Immature natural killer cell (primary cell): ENCODE results near the gene DOCK3. TPM values are rescaled to one million over a fixed set of nuclear protein-coding genes. Genes with fewer than 3 reads are reported as not detected.
A peak's percentile ranks its signal among the peaks of the same experiment; 100 is the strongest.
"Not testable (repeated sequence)": the region's sequence is repeated elsewhere in the genome, so short reads cannot be mapped to it uniquely, and the experiment has no call there.

ENCODE experiments used
- DNase-seq, 3 donors: peaks; one replicate each; pipeline ENCODE4 v3.0.0; 2022; ENCODE audit warnings: mixed read lengths in 1 of 3
- H3K27ac Mint-ChIP-seq, 6 donors: one replicate each; pipeline ENCODE4 v1.8.0; 2020; ENCODE audit warnings: mixed read lengths in 6 of 6, mild to moderate bottlenecking in 5 of 6, inconsistent platforms in 4 of 6, moderate library complexity in 3 of 6
- H3K27me3 Mint-ChIP-seq, 3 donors: one replicate each; pipeline ENCODE4 v1.8.0; 2020 to 2021; ENCODE audit warnings: low read depth in 3 of 3, mild to moderate bottlenecking in 3 of 3, mixed read lengths in 3 of 3, moderate library complexity in 3 of 3, inconsistent platforms in 1 of 3
- H3K36me3 Mint-ChIP-seq, 3 donors: one replicate each; pipeline ENCODE4 v1.8.0; 2020; ENCODE audit warnings: mixed read lengths in 3 of 3, inconsistent platforms in 2 of 3, mild to moderate bottlenecking in 2 of 3
- H3K4me1 Mint-ChIP-seq, 2 donors: one replicate each; pipeline ENCODE4 v1.8.0; 2020; ENCODE audit warnings: inconsistent platforms in 2 of 2, mild to moderate bottlenecking in 2 of 2, mixed read lengths in 2 of 2, moderate library complexity in 1 of 2
- H3K4me3 Mint-ChIP-seq, 5 donors: one replicate each; pipeline ENCODE4 v1.8.0; 2020; ENCODE audit warnings: mild to moderate bottlenecking in 5 of 5, mixed read lengths in 5 of 5, inconsistent platforms in 3 of 5, moderate library complexity in 3 of 5
- H3K9me3 Mint-ChIP-seq, 6 donors: one replicate each; pipeline ENCODE4 v1.8.0; 2020; ENCODE audit warnings: mild to moderate bottlenecking in 6 of 6, mixed read lengths in 6 of 6, inconsistent platforms in 4 of 6, moderate library complexity in 3 of 6
- polyA plus RNA-seq, 3 donors: library from polyadenylated mRNA; unstranded; fragments of 300-500 nt; fragmentation: Illumina TruSeq; gene quantifications; one replicate each; pipeline ENCODE4 v1.2.3, GENCODE V29; 2021

The DOCK3 gene
- polyA plus RNA-seq, 3 donors from 2014 or later, result 0.06 to 0.08 TPM; not detected in 1

DNA sequence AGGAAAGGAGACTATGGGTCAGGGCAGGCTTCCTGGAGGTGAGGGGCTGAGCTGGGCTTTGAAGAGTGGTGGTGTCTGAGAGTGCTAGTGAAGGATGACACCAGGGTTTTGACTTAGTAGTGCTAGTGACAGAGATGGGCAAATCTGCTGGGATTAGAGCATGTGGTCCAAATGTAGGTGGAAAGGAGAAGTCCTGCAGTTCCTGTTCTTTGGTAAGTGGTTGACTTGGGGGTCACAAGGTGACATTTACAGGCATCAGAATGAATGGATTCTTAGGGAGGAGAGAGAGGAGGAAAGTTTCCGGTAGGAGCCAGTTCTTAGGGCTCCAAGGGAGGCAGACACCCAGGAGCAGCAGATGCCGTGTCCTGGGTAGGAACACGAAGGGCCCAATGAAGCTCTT is 796 bp upstream of the DOCK3 start:
- Mint-ChIP-seq H3K36me3 (peaks cover 0 to 4% (median 0%) of the 10 kb centered on the region in 3 donors), H3K27me3 (peaks cover 9 to 13% (median 13%) of the 10 kb centered on the region in 3 donors), H3K4me1 (peaks cover 5 to 11% of the 10 kb centered on the region in 2 donors), H3K9me3 (no peaks in the 10 kb centered on the region), H3K4me3 (peak overlapping the region; percentile 71 to 83 (median 75)), H3K27ac (peak overlapping the region in 3 of 6 donors; percentile 11 to 26 (median 15))
- DNase-seq, result no peak

DNA sequence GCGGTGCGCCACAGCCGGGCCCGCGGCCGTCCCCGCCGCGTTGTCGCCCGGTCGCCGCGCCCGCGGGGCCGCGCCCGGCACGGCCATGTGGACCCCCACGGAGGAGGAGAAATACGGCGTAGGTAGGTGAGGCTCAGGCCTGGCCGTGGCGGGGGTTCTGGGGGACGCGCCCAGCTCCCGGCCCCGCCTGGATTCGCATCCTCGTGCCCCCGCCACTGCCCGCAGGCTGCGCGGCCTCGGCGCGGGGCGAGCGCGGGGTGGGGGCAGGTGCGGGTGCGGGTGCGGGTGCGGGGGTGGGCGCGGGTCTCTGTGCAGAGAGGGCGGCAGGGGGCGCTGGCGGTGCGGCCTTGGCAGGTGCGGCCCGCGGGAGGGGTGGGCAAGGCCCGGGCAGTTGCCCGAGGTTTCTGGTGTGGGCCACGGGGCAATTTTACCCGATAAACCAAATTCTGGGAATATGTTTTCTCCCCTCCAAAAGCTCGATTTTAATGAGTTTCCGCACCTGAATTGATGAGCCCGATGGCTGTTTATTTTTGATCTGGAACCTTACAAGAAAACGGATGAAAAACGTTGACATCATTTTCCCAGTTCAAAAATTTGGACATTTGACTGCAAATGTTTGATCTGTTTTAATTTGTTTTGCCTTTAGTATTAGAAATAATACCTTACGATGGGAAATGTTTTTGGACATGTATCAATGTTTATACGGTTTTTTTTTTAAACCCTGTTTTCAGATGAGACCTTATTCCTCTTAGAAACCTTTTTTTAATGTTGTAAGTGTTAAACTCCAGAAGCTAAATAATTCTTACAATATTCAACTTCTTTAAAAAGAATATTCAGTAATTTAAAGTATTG is 678 bp downstream of the DOCK3 start:
- Mint-ChIP-seq H3K9me3 (no peaks in the 10 kb centered on the region), H3K27me3 (peaks cover 10 to 15% (median 15%) of the 10 kb centered on the region in 3 donors), H3K4me3 (peak overlapping the region; percentile 77 to 86 (median 83)), H3K4me1 (peaks cover 5 to 11% of the 10 kb centered on the region in 2 donors), H3K36me3 (peaks cover 0 to 2% (median 0%) of the 10 kb centered on the region in 3 donors), H3K27ac (no peak overlapping the region)
- DNase-seq, result peak; percentile 28 to 38 (median 33)

DNA sequence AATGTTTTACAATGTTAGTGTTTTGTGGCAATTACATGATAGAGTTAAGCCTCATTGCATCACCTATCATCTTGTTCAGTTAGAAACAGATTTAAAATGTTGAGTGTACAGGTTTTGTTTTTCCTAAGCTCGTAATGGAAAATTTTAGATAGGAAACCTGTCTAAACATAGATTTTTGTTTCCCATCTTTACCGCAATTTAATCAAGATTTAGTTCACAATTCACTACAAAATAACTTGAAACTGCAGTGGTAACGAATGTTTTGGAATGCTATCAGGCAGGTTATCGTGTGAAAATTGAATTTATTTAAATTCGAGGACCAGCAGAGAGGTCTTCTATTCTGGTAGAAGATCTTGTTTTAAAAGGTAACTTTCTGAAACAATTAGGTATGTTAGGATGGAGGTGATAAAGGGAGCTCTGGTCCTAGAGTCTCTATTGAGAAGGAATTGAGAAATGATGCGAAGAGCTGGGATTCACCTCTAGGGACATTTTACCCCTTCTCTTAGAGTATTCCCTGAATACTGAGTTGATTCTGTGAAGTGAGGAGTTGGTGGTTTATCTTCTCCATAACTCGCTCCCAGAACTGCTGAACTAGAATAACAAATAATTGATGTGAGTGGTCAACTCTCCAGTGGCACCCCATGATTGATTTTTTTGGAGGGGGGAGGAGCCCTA is 1.4 kb downstream of the DOCK3 start:
- Mint-ChIP-seq H3K4me3 (peak overlapping the region in 4 of 5 donors; percentile 40 to 83 (median 62)), H3K36me3 (peaks cover 0 to 3% (median 0%) of the 10 kb centered on the region in 3 donors), H3K4me1 (peaks cover 5 to 11% of the 10 kb centered on the region in 2 donors), H3K27me3 (peaks cover 7 to 15% (median 15%) of the 10 kb centered on the region in 3 donors), H3K27ac (no peak overlapping the region), H3K9me3 (no peaks in the 10 kb centered on the region)
- no peak for DNase-seq

DNA sequence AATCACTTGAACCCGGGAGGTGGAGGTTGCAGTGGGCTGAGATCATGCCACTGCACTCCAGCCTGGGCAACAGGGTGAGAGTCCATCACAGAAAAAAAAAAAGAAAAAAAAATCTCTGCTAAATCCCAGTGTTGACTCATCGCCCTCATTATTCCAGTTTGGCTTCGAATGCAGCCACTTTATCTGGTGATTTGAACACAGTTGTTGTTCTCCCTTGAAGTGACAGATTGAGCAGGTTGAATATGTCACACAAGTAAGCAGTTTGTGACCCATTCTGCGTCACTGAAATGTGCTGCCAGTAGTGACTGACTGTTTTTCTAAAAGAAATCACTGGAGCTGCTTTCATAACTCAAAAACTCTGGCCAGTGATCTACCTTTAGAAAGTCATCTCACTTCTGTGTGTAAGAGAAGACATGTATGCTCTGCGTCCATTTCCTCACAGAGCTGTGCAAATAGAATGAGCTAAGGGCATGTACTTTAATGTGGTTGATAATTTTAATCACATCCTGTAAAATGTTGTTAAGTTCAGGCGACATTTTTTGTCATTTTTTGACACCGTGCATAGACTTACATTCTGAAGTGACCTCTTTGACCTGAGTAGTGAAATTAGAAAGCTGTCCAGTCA is 12.5 kb downstream of the DOCK3 start:
- no peaks in the 10 kb centered on the region for H3K36me3 Mint-ChIP-seq
- DNase-seq, result no peak
- H3K27me3 Mint-ChIP-seq, result peaks cover 0 to 6% (median 3%) of the 10 kb centered on the region in 3 donors
- H3K9me3 Mint-ChIP-seq, result no peaks in the 10 kb centered on the region
- no peak overlapping the region for H3K27ac Mint-ChIP-seq
- no peaks in the 10 kb centered on the region for H3K4me1 Mint-ChIP-seq
- H3K4me3 Mint-ChIP-seq, result no peak overlapping the region

DNA sequence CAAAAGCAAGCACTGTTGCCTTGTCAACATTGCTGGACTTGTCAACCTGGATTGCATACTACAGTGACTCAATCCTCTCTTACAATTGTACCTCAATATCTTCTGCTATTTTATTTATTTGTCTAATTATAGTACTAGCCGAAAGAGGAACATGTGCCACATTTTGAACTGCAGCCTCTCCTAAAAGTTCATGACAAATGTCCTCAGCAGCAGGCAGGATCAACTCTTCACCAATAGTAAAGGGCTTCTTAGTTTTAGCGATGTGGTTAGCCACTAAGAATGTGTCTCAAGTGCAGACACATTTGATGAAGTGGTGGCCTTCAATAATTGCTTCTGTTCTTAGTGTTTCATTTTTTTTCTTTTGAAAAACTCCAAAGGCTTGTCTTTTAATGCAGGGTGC is 13.2 kb downstream of the DOCK3 start:
- Mint-ChIP-seq H3K9me3 (no peaks in the 10 kb centered on the region), H3K27ac (no peak overlapping the region), H3K36me3 (no peaks in the 10 kb centered on the region)

DNA sequence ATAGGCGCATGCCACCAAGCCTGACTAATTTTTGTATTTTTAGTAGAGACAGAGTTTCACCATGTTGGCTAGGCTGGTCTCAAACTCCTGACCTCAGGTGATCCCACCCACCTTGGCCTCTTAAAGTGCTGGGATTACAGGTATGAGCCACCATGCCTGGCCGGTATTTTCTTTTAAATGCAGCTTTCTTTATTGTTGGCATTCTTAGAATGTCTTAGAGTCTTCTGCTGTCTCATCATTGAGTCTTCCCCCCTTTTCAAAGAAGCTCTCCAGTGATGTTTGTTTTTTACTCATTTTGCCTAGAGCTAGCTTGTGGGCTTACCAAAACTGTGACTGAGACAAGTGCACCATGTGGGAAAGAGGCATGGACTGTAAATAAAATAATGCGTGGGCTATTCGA is 13.9 kb downstream of the DOCK3 start:
- H3K4me1 Mint-ChIP-seq, H3K4me3 Mint-ChIP-seq, H3K36me3 Mint-ChIP-seq, H3K9me3 Mint-ChIP-seq, H3K27ac Mint-ChIP-seq, DNase-seq, H3K27me3 Mint-ChIP-seq: not testable (repeated sequence)

More for the DNA sequence above, 13.2 kb downstream of the DOCK3 start:
- no peak for DNase-seq
- no peak overlapping the region for H3K4me3 Mint-ChIP-seq
- no peaks in the 10 kb centered on the region for H3K4me1 Mint-ChIP-seq
- peaks cover under 1 to 6% (median 5%) of the 10 kb centered on the region in 3 donors for H3K27me3 Mint-ChIP-seq

DNA sequence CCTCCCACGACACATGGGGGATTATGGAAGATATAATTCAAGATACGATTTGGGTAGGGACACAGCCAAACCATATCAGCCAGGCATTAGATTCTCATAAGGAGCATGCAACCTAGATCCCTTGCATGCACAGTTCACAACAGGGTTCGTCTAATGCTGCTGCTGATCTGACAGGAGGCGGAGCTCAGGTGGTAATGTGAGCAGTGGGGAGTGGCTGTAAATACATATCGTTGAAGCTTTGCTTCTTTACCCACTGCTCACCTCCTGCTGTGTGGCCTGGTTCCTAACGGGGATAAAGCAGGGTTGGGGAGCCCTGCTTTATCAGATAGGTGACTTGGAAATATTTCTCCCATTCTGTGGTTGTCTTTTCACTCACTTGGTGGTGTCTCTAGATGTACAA is 14.8 kb downstream of the DOCK3 start:
- no peak overlapping the region for H3K4me3 Mint-ChIP-seq
- H3K36me3 Mint-ChIP-seq, result no peaks in the 10 kb centered on the region
- H3K4me1 Mint-ChIP-seq, result no peaks in the 10 kb centered on the region
- no peaks in the 10 kb centered on the region for H3K9me3 Mint-ChIP-seq
- no peak for DNase-seq
- H3K27ac Mint-ChIP-seq, result no peak overlapping the region
- peaks cover 2 to 5% (median 2%) of the 10 kb centered on the region in 3 donors for H3K27me3 Mint-ChIP-seq

DNA sequence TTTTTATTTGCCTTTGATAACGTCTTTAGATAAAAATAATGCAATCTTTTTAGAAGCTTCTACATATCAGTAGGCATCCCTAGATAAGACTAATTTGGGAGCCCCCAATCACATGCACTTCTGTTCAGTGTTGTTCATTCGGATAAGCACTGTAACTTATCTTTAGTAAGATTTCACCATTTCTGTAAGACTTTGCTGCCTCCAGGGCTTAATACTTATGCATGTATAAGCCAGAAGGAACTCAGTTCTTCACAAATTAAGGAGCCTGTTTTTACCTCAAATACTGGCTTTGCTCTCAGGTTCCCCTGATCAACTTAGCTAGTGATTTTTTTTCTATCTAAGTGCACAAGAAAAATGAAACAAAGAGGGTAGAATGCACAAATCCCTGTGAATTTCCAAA is 20.3 kb downstream of the DOCK3 start:
- DNase-seq, result no peak
- H3K36me3 Mint-ChIP-seq, result no peaks in the 10 kb centered on the region
- H3K4me1 Mint-ChIP-seq, result no peaks in the 10 kb centered on the region
- no peak overlapping the region for H3K4me3 Mint-ChIP-seq
- no peak overlapping the region for H3K27ac Mint-ChIP-seq
- no peaks in the 10 kb centered on the region for H3K9me3 Mint-ChIP-seq
- H3K27me3 Mint-ChIP-seq, result peaks cover 0 to 2% (median 2%) of the 10 kb centered on the region in 3 donors

DNA sequence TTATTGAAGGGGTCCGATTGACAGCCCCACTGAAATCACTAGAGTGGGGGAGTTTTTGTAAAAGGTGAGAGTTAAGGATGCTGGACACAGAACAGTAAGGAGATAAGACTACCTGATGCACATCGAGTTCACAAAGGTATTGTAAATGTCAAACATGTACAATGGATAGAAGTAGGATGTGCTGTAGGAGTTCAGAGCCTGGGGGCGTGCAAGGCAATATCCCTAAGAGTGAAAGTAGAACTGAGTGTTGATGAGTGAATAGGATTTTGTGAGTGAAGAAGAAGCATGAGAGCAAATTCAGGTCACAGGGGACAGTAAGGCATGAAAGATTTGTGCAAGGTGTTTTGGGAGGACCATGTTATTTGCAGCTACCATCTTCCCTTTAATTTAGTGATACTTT is 21.5 kb downstream of the DOCK3 start:
- H3K9me3 Mint-ChIP-seq, result no peaks in the 10 kb centered on the region
- H3K36me3 Mint-ChIP-seq, result no peaks in the 10 kb centered on the region
- H3K27me3 Mint-ChIP-seq, result peaks cover 0 to 4% (median 2%) of the 10 kb centered on the region in 3 donors
- no peak for DNase-seq
- H3K27ac Mint-ChIP-seq, result no peak overlapping the region
- H3K4me1 Mint-ChIP-seq, result no peaks in the 10 kb centered on the region
- H3K4me3 Mint-ChIP-seq, result no peak overlapping the region

DNA sequence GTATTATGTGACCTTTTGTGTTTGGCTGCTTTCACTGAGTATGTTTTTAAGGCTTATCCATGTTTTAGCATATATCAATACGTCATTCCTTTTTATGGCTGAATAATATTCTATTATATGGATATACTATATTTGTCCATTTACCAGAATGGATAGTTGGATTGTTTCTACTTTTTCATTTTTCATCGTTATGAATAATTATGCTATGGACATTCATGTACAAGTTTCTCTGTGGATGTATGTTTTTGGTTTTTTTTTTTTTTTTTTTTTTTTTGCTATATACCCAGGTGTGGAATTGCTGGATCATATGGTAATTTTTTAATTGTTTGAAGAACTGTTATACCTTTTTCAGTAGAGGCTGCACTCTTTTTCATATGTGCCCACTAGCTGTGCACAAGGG is 23.5 kb downstream of the DOCK3 start:
- Mint-ChIP-seq H3K9me3 (no peaks in the 10 kb centered on the region), H3K4me1 (no peaks in the 10 kb centered on the region), H3K36me3 (no peaks in the 10 kb centered on the region), H3K4me3 (no peak overlapping the region), H3K27me3 (peaks cover 3 to 10% (median 3%) of the 10 kb centered on the region in 3 donors), H3K27ac (no peak overlapping the region)
- no peak for DNase-seq

DNA sequence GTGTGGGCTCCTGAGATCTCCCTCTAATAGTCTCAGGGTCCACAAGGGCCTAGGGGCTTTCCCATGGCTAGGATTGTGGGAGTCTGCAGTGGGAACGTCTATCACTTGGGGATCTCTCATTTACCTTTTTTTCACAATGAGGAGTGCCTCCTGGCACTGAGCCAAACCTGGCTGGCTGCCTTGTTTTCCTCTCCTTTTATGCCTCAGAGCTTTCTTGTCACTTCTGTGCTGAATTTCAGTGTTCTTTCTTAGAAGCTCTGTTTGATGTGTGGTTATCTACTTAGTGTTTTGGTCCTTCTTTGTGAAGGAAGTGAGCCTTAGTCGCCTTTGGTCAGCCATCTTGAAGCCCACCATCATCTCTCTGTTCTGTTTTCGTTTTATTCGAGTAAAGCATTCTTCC is 33.9 kb downstream of the DOCK3 start:
- Mint-ChIP-seq H3K9me3 (no peaks in the 10 kb centered on the region), H3K36me3 (peaks cover 0 to 8% (median 0%) of the 10 kb centered on the region in 3 donors), H3K4me3 (no peak overlapping the region), H3K4me1 (no peaks in the 10 kb centered on the region), H3K27ac (no peak overlapping the region), H3K27me3 (peaks cover 0 to 18% (median 5%) of the 10 kb centered on the region in 3 donors)
- DNase-seq, result no peak

DNA sequence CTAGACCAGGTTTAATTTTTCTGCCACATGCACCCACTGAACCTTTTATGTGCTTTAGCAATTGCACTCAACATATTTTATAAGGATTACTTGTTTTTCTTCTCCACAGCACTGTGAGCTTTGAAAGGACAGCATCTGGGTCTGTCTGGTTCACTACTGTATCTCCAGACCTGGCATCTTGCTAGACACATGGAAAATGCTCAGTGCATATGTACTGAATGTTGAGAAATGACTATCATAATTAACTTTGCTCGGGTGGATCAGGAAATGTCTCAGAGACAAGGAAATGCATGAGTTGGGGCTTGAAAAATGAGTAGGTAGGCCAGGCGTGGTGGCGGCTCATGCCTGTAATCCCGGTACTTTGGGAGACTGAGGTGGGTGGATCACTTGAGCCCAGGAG is 40.2 kb downstream of the DOCK3 start:
- H3K36me3 Mint-ChIP-seq, result no peaks in the 10 kb centered on the region
- H3K4me3 Mint-ChIP-seq, result no peak overlapping the region
- H3K27ac Mint-ChIP-seq, result no peak overlapping the region

DNA sequence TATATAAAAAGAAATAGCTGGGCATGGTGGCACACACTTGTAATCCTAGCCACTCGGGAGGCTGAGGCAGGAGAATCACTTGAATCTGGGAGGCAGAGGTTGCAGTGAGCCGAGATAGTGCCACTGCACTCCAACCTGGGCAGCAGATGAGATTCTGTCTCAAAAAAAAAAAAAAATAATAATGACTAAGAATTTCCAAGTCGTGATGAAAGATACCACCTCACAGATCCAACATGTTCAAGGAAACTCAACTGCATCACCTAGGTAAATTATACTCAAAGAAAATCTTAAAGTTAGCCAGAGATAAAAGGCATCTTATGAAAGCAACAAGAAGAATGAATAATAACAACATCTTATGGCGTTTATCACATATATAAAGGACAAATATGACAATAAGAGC is 50.1 kb downstream of the DOCK3 start:
- H3K9me3 Mint-ChIP-seq, result no peaks in the 10 kb centered on the region

More for the DNA sequence above, 40.2 kb downstream of the DOCK3 start:
- DNase-seq, result no peak
- H3K4me1 Mint-ChIP-seq, result no peaks in the 10 kb centered on the region
- H3K9me3 Mint-ChIP-seq, result no peaks in the 10 kb centered on the region
- H3K27me3 Mint-ChIP-seq, result peaks cover 0 to 9% (median 2%) of the 10 kb centered on the region in 3 donors

DNA sequence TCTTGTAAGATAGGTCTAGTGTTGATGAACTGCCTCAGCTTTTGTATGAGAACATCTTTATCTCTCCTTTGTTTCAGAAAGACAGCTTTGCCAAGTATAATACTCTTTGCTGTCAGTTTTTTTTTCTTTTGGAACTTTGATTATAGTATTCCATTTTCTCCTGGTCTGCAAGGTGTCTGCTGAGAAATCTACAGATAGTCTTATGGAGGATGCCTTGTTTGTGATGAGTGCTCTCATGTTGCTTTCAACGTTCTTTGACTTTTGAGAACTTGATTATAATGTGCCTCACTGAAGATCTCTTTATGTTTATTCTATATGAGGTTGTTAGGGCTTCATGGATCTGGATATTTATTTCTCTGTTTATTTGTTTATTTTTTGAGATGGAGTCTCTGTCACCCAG is 60.3 kb downstream of the DOCK3 start:
- Mint-ChIP-seq H3K4me1 (no peaks in the 10 kb centered on the region), H3K36me3 (peaks cover 0 to 4% (median 3%) of the 10 kb centered on the region in 3 donors), H3K4me3 (no peak overlapping the region), H3K27me3 (peaks cover 1 to 3% (median 2%) of the 10 kb centered on the region in 3 donors), H3K9me3 (peaks cover 0 to 13% (median 3%) of the 10 kb centered on the region in 6 donors), H3K27ac (no peak overlapping the region)
- no peak for DNase-seq

More for the DNA sequence above, 50.1 kb downstream of the DOCK3 start:
- Mint-ChIP-seq H3K36me3 (no peaks in the 10 kb centered on the region), H3K4me1 (no peaks in the 10 kb centered on the region), H3K27ac (no peak overlapping the region), H3K4me3 (no peak overlapping the region), H3K27me3 (peaks cover 0 to 8% (median 7%) of the 10 kb centered on the region in 3 donors)
- DNase-seq, result no peak
